NOMO-1 treated with dmso at 0.1 percent for 144 hours (cell line): ENCODE data around the gene ADARB2.
"Not testable (repeated sequence)": the region's sequence is repeated elsewhere in the genome, so short reads cannot be mapped to it uniquely, and the experiment has no call there.

Experiments used
- DNase-seq: peaks from one replicate; lab custom pipeline; 2025; ENCODE audit not compliant: unreplicated experiment; lab: John Stamatoyannopoulos, UW

ADARB2 gene

DNA sequence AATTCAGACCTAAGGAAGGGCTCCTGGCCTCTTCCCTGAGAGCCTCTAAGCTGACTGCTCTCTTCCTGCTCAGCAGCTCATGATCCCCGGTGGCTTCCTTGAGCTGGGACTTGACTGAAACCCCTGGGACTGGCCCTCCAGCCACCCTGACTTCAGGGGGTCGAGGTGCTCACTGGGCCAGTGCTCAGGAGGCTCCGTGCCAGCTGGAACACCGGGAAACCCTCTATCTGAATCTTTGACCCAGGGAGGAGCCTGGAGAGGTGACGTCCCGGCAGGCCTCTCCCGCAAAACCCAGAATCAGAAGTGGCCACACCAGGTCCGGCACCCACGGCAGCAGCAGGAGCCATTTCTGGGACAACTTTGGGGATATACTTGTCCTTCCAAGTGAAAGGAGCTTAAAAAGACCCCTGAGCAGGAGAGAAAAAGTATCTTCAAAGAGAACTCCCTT lies 570.5 kb downstream of the ADARB2 start:
- no peak for DNase-seq

DNA sequence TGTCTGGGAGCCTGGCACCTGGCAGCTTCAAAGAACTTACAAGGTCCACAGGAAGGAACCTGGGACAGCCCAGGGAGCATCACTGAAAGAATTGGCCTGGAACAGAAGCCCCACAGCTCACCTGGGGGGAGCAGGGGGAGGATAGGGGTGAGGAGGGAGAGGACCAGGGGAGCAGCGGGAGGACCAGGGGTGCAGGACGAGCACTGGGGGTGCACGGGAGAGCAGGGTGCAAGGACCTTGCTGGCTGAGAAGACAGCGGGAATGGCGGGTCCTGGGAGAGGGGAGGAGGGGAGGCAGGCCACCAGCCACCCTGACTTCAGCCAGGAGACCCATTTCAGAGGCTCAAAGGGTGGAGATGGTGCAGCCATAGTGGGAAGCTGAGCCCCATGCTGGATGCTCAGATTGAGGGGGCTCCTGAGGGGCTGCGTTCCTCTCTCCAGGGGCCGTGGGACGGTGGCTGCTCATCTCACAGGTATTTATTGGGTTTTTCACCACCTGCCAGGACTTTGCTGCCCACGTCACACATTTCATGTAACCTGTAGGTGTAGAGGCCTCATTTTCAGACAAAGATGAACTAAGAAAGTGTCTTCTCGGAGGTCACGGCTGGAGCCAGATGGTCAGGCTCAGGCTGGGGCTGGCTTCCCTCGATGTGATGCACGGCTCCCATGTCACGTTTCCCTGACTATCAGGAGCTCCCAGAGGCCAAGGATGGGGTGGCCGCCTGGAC lies 571.1 kb downstream of the ADARB2 start:
- no peak for DNase-seq

GRCh38 chr10:1163831-1164230 lies 573.5 kb downstream of the ADARB2 start:
- DNase-seq, result no peak

DNA sequence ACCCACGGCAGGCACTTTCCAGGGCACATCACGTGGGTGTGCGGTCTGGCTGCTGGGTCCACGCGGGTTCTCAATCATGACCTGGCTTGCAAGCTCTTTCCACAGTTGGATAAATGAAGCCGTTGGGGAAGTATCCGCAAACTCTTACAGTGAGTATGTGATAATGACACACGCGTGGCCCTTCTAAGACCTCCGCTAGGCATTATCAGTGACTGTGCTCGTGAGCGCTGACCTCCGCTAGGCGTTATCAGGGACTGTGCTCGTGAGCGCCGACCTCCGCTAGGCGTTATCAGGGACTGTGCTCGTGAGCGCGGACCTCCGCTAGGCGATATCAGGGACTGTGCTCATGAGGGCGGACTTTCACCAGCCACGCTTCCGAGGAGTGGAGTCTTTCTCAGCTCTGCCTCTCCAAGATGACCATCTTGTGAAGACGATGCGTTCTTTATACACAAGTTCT lies 574.1 kb downstream of the ADARB2 start:
- no peak for DNase-seq

DNA sequence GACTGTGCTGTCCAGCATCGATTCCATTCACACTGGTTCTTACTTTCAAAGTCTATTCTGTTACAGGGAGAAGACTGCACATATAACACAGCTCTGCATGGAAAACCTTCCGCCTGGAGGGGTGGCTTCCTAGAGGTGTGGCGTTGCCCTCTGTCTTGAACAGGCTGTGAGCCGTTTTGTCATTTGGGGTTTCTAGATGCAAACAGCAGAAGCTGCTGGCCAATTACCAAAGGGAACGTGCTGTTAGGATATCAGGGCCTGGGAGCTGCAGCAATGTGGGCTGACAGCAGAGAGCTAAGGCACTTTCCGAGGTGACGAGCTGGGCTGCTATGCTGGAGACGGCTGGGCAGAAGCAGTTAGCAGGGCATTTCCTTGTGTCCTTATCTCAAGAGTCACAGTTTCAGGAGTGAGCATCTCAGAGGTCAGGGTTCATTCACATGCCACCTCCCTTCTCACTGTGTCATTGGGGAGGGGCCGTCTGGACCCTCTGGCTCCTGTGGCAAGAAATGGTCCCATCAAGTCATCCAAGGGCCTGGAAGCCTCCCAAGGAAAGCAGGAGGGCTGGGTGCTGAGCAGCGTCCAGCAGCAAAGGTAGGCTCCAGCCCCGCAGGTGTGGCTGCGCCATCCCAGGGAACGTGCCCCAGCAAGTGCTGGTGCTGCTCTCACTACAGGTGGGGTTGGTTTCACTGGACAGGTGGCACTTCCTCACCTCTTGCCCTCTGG lies 574.7 kb downstream of the ADARB2 start:
- no peak for DNase-seq

GRCh38 chr10:1161315-1161673 lies 576.0 kb downstream of the ADARB2 start:
- not testable (repeated sequence) for DNase-seq

GRCh38 chr10:1160561-1161314 lies 576.6 kb downstream of the ADARB2 start:
- no peak for DNase-seq

- DNase-seq, result no peak
These were observed 577.9 kb downstream of the ADARB2 start for GRCh38 chr10:1159131-1160061.

DNA sequence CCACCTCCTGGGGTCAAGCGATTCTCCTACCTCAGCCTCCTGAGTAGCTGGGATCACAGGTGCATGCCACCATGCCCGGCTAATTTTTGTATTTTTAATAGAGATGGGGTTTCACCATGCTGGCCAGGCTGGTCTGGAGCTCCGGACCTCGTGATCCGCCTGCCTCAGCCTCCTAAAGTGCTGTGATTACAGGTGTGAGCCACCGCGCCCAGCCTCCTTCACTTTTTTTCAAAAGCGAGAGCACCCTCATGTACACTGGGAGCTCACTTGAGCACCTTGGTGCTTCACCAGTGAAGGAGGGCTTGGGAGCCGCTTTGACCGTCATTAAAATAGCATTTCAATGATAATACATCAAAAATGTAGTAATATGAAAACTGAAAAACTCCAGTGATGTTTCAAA lies 578.8 kb downstream of the ADARB2 start:
- not testable (repeated sequence) for DNase-seq

DNA sequence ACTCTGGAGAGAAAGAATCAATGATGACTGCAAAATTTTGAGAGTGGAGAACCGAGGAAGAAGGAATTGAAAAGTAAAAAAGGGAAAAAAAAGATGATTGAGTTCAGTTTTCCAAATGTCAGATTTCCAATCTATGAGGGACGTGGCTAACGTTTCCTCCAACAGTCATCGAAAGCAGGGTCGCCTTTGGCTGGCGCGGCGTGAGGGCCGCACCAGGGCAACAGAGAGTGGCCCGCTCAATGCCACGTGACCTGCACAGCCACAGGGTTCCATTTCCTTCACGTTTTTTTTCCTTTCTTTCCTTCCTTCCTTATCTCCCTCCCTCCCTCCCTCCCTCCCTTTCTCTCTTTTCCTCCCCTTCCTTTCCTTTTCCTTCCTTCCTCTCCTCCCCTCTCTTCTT lies 579.3 kb downstream of the ADARB2 start:
- DNase-seq, result no peak

DNA sequence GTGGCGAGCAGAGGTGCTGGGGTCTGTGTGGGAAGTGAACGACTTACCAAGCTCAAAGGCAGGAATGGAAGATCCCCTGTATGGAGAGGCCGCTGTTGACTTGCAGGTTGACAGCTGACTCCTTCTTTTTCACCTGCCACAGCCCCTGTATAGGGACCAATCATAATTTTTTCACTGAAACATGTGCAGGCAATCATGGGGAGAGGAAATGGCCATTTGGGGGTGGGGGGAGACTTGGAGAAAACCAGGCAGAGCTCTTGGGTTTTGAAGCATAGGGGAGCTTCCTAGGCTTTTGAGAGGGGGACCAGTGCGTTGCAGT lies 579.8 kb downstream of the ADARB2 start:
- DNase-seq, result no peak

DNA sequence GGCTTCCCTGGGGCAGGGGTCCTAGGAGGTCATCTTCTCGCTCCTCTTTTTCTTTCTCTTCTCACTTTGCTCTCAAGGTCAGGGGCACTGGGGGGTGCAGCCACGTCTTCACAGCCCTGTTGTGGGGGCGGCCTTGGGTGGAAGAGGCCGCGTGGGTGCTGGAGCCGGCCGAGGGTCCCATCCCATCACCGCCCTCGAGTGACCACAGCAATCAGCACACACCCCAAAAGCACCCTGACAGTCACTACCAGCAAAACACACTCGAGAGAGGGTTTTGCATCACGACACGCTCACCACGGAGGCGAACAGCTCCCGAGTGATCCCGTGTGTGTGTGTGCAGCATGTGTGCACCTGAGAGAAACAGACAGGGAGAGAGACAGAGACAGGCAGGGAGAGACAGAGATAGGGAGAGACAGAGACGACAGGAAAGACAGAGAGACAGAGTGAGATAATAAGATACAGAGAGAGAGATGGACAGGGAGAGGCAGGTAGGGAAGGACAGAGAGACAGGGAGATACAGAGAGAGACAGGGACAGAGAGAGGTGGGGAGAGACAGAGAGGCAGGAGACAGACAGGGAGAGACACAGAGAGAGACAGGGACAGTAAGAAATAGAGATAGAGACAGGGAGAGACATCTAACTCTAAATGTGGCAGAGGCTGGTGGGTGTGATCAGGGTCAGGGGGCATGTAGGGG lies 580.3 kb downstream of the ADARB2 start:
- no peak for DNase-seq

DNA sequence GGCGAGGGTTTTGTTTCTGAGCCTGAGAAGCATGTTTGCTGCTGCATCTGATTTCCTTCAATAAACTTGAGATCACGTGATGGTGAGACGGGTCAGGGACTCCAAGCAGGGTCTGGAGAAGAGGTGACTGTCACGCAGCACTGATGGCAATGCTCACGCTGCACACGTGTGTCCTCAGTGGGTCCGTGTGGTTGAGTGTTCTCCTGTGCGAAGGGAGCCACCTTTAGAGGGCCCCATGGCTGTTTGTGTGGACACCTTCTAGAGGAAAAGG lies 580.8 kb downstream of the ADARB2 start:
- no peak for DNase-seq

- DNase-seq, result no peak
These were observed 581.3 kb downstream of the ADARB2 start for GRCh38 chr10:1155791-1156615.

GRCh38 chr10:1154531-1155295 lies 582.6 kb downstream of the ADARB2 start:
- DNase-seq, result no peak

DNA sequence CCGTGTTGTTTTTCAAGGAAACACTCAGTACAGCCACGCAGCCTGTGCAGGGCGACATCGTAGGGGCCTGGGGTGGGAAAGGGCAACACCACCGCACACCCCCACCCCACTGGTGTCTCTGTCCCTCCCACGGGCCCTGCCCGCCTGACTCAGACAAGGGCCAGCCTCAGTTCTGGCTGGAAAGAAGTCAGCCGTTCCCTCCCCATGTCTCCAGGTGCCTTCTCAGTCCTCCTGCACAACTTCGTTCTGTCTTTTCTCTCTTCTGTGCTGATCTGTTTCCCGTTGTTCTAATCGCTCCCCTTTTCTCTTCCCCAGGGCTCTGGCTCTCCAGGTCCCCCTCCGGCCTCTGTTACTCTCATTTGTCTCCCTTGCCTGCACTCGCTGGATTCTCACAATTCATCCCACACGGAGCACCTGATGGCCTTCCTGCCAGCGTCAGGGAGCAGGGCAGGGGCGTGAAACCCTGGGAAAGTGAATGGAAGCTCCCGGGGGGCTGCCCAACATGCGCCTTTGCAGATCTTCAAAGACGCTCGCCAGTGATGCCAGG lies 583.4 kb downstream of the ADARB2 start:
- DNase-seq, result no peak

- DNase-seq, result no peak
These were observed 584.0 kb downstream of the ADARB2 start for GRCh38 chr10:1153251-1153763.
